ENCODE results near the gene DKKL1. TPM values are rescaled to one million over a fixed set of nuclear protein-coding genes. Genes with fewer than 3 reads are reported as not detected.

The DKKL1 gene
- total and polyA plus RNA-seq, 2 experiments from 2014 or later: 0.76 to 2.9 TPM

GRCh38 chr19:49383599-49383998 lies 19.9 kb downstream of the DKKL1 start:
- Mint-ChIP-seq H3K36me3 (ENCODE audit: low read depth) (no peaks in the 10 kb centered on the region; the same call in 1 of the 3 replicates), H3K9me3 (peaks cover 5% of the 10 kb centered on the region; the same call in 1 of the 3 replicates), H3K4me1 (peaks cover 2% of the 10 kb centered on the region; the same call in 1 of the 3 replicates), H3K27ac (no peak overlapping the region), H3K27me3 (ENCODE audit: insufficient read depth, low read depth, poor library complexity) (peaks cover 4% of the 10 kb centered on the region), H3K4me3 (no peak overlapping the region)
- Histone ChIP-seq H3K4me1 (ENCODE audit: insufficient read depth) (no peaks in the 10 kb centered on the region), H4K20me1 (replicated peaks; ENCODE audit: insufficient read depth) (no peaks in the 10 kb centered on the region), H3K4me2 (no peak overlapping the region), H3K9me2 (ENCODE audit: insufficient read depth) (no peaks in the 10 kb centered on the region), H3K79me2 (replicated peaks; ENCODE audit: insufficient read depth) (no peaks in the 10 kb centered on the region), H3K36me3 (ENCODE audit: insufficient read depth) (no peaks in the 10 kb centered on the region), H3F3A (replicated peaks; ENCODE audit: low read depth) (0 out of 2 replicates have a peak, but pooled peaks cover 3% of the 10 kb centered on the region), H3K4me3 (no peak overlapping the region), H3K27me3 (ENCODE audit: insufficient read depth) (no peaks in the 10 kb centered on the region), H3K27ac (ENCODE audit: low read depth) (no peak overlapping the region), H2AFZ (no peak overlapping the region)
- TF ChIP-seq ZNF114 (CRISPR knock-in tag; IDR thresholded peaks at IDR 0.05): no peak
- TF ChIP-seq NANOG (IDR thresholded peaks at IDR 0.05; ENCODE audit: borderline replicate concordance): no peak
- TF ChIP-seq ETS1 (IDR thresholded peaks at IDR 0.05): no peak
- TF ChIP-seq STAT1 (IDR thresholded peaks at IDR 0.05; ENCODE audit: unreplicated experiment): no peak
- no peak for TF ChIP-seq POLR2AphosphoS5 (IDR thresholded peaks at IDR 0.05; ENCODE audit: low read depth)
- no peak for TF ChIP-seq CTCF (conservative IDR thresholded peaks at IDR 0.05; ENCODE audit: low read depth in 2 of 2)
- no peak for TF ChIP-seq JUNB (IDR thresholded peaks at IDR 0.05; ENCODE audit: unreplicated experiment)
- no peak for TF ChIP-seq ZNF462 (CRISPR knock-in tag; IDR thresholded peaks at IDR 0.05)
- no peak for TF ChIP-seq ZNF331 (CRISPR knock-in tag; IDR thresholded peaks at IDR 0.05; ENCODE audit: low read depth)
- no peak for TF ChIP-seq EZH2 (IDR thresholded peaks at IDR 0.05; ENCODE audit: low read depth, unreplicated experiment)
- TF ChIP-seq REST (IDR thresholded peaks at IDR 0.05; ENCODE audit: unreplicated experiment): no peak
- no peak for TF ChIP-seq EZH2phosphoT487 (IDR thresholded peaks at IDR 0.05; ENCODE audit: unreplicated experiment)
- TF ChIP-seq CREB1 (CRISPR knock-in tag; IDR thresholded peaks at IDR 0.05; ENCODE audit: low read depth): no peak
- DNase-seq (ENCODE audit: low spot score) (no peak), ATAC-seq (no peak)

All from GM23338 (cell line).